SK-N-SH (cell line): ENCODE measurements around the gene CEP152. TPM values are rescaled to one million over a fixed set of nuclear protein-coding genes. Genes with fewer than 3 reads are reported as not detected.

Experiments used
- CTCF ChIA-PET: fragments of 300-600, 350-600 bp; formaldehyde crosslinking; extraction: SDS; loops from one replicate; lab custom pipeline; 2021; lab: Yijun Ruan, JAX
- POLR2A ChIA-PET: fragments of 350-600 bp; sonication (Branson Sonifier 250); formaldehyde crosslinking; extraction: SDS; loops from one replicate; lab custom pipeline; 2020; ENCODE audit warnings: antibody characterized with exemption, inconsistent platforms; lab: Yijun Ruan, JAX
- DNase-seq: peaks from one replicate; pipeline ENCODE4 v3.0.0; 2012
- H2AFZ ChIP-seq: fragments of 200-600 bp; sonication (generic); 2 replicates; pipeline ENCODE4 v1.8.1; 2016; ENCODE audit warnings: antibody characterized with exemption, mild to moderate bottlenecking, low read depth
- H3F3A ChIP-seq: fragments of 200-600 bp; sonication (generic); replicated peaks from 2 replicates; pipeline ENCODE3; 2016; ENCODE audit warnings: antibody characterized with exemption, mild to moderate bottlenecking; ENCODE audit not compliant: insufficient read depth
- H3K27ac ChIP-seq, 2 experiments: fragments of 200-500 bp in 1 of 2; fragments of 200-600 bp in 1 of 2; sonication (Bioruptor generic) in 1 of 2; sonication (generic), shearing (Covaris generic) in 1 of 2; 2 replicates each; pipeline versions ENCODE4 v1.5.1 to v1.6.1; 2014 to 2016; ENCODE audit warnings: low read depth in 2 of 2, inconsistent platforms in 1 of 2, low read length in 1 of 2, mild to moderate bottlenecking in 1 of 2, mixed read lengths in 1 of 2
- H3K27me3 ChIP-seq: fragments of 200-600 bp; sonication (generic), shearing (Covaris generic); 2 replicates; pipeline ENCODE4 v1.6.1; 2016; ENCODE audit warnings: mixed run types; ENCODE audit not compliant: insufficient read depth
- H3K36me3 ChIP-seq, 2 experiments: fragments of 200-500 bp in 1 of 2; fragments of 200-600 bp in 1 of 2; sonication (Bioruptor generic) in 1 of 2; sonication (generic) in 1 of 2; replicated peaks in 1 of 2; 2 replicates each; pipeline versions ENCODE3 to v1.5.1; 2014 to 2016; ENCODE audit warnings: low read length in 1 of 2, mild to moderate bottlenecking in 1 of 2; ENCODE audit not compliant: insufficient read depth in 2 of 2, control insufficient read depth in 1 of 2
- H3K4me1 ChIP-seq, 2 experiments: fragments of 200-500 bp in 1 of 2; fragments of 200-600 bp in 1 of 2; sonication (Bioruptor generic) in 1 of 2; sonication (generic), shearing (Covaris generic) in 1 of 2; 2 replicates each; pipeline versions ENCODE4 v1.5.1 to v1.6.1; 2014 to 2016; ENCODE audit warnings: low read depth in 1 of 2, low read length in 1 of 2, mixed run types in 1 of 2; ENCODE audit not compliant: insufficient read depth in 2 of 2, control insufficient read depth in 1 of 2
- H3K4me2 ChIP-seq: fragments of 200-600 bp; sonication (generic), shearing (Covaris generic); 2 replicates; pipeline ENCODE4 v1.6.1; 2017; ENCODE audit warnings: mixed run types
- H3K4me3 ChIP-seq, 2 experiments: fragments of 200-500 bp in 1 of 2; fragments of 200-600 bp in 1 of 2; sonication (Bioruptor generic) in 1 of 2; sonication (generic), shearing (Covaris generic) in 1 of 2; 2 replicates each; pipeline versions ENCODE4 v1.5.1 to v1.8.1; 2014 to 2016; ENCODE audit warnings: low read depth in 2 of 2, inconsistent platforms in 1 of 2, low read length in 1 of 2, mild to moderate bottlenecking in 1 of 2, mixed read lengths in 1 of 2, moderate library complexity in 1 of 2
- H3K79me2 ChIP-seq: fragments of 200-600 bp; sonication (generic); 2 replicates; pipeline ENCODE4 v1.8.1; 2017; ENCODE audit warnings: mild to moderate bottlenecking; ENCODE audit not compliant: insufficient read depth
- H3K9ac ChIP-seq: fragments of 200-600 bp; sonication (generic); 2 replicates; pipeline ENCODE4 v1.6.1; 2017; ENCODE audit warnings: mixed run types
- H3K9me2 ChIP-seq: fragments of 200-600 bp; sonication (generic); 2 replicates; pipeline ENCODE4 v1.6.1; 2017; ENCODE audit warnings: mixed run types
- H3K9me3 ChIP-seq: fragments of 200-600 bp; sonication (generic); 2 replicates; pipeline ENCODE4 v1.6.1; 2017; ENCODE audit warnings: mixed run types, mild to moderate bottlenecking, moderate library complexity
- H4K20me1 ChIP-seq: fragments of 200-600 bp; sonication (generic); 2 replicates; pipeline ENCODE4 v1.6.1; 2017; ENCODE audit warnings: mild to moderate bottlenecking, mixed run types; ENCODE audit not compliant: insufficient read depth
- CTCF ChIP-seq: fragments of 200-600 bp; sonication (generic); IDR thresholded peaks from 2 replicates; pipeline ENCODE4 v1.6.1; 2017; ENCODE audit warnings: antibody characterized with exemption, mild to moderate bottlenecking, moderate library complexity
- EP300 ChIP-seq, 2 experiments: IDR thresholded peaks; 2 replicates each; pipeline versions ENCODE4 v1.4.0 to v1.6.1; 2012; ENCODE audit warnings: borderline replicate concordance in 1 of 2, low read depth in 1 of 2, low read length in 1 of 2
- EZH2phosphoT487 ChIP-seq: fragments of 200-600 bp; sonication (generic); IDR thresholded peaks from 2 replicates; pipeline ENCODE4 v1.6.1; 2017; ENCODE audit warnings: low read depth, mixed run types, mild to moderate bottlenecking, antibody characterized with exemption, moderate library complexity, borderline replicate concordance
- FOXM1 ChIP-seq: IDR thresholded peaks from 2 replicates; pipeline ENCODE4 v1.4.0; 2012; ENCODE audit warnings: low read depth, mild to moderate bottlenecking
- GATA2 ChIP-seq: sonication (generic); formaldehyde crosslinking; IDR thresholded peaks from 2 replicates; pipeline ENCODE4 v1.5.0; 2020; ENCODE audit warnings: mild to moderate bottlenecking, missing genetic modification reagents
- JUND ChIP-seq: IDR thresholded peaks from 2 replicates; pipeline ENCODE4 v1.4.0; 2012
- MAX ChIP-seq: IDR thresholded peaks from 2 replicates; pipeline ENCODE4 v1.4.0; 2012; ENCODE audit warnings: low read depth
- MEF2A ChIP-seq: IDR thresholded peaks from 2 replicates; pipeline ENCODE4 v1.4.0; 2012; ENCODE audit warnings: low read depth, borderline replicate concordance
- NRF1 ChIP-seq: IDR thresholded peaks from 2 replicates; pipeline ENCODE4 v1.6.1; 2012; ENCODE audit warnings: low read depth, mild to moderate bottlenecking, low read length
- PBX3 ChIP-seq: IDR thresholded peaks from 2 replicates; pipeline ENCODE4; 2012
- RAD21 ChIP-seq: IDR thresholded peaks from 2 replicates; pipeline ENCODE4 v1.6.1; 2012; ENCODE audit warnings: mild to moderate bottlenecking, low read length
- REST ChIP-seq: IDR thresholded peaks from 2 replicates; pipeline ENCODE4 v1.6.1; 2012; ENCODE audit warnings: mild to moderate bottlenecking, low read depth, low read length, moderate library complexity
- RFX5 ChIP-seq: IDR thresholded peaks from 2 replicates; pipeline ENCODE4 v1.6.1; 2012; ENCODE audit warnings: mild to moderate bottlenecking, improper control_type of control experiment, low read length
- SIN3A ChIP-seq: IDR thresholded peaks from 2 replicates; pipeline ENCODE4 v1.6.1; 2012; ENCODE audit warnings: low read depth, mild to moderate bottlenecking, low read length, moderate library complexity, borderline replicate concordance
- SMC3 ChIP-seq: IDR thresholded peaks from 2 replicates; pipeline ENCODE4 v1.6.1; 2012; ENCODE audit warnings: low read depth, low read length, improper control_type of control experiment
- TAF1 ChIP-seq: IDR thresholded peaks from 2 replicates; pipeline ENCODE4 v1.6.1; 2012; ENCODE audit warnings: low read depth, mild to moderate bottlenecking, low read length, moderate library complexity, borderline replicate concordance
- TCF12 ChIP-seq: IDR thresholded peaks from 2 replicates; pipeline ENCODE4 v1.4.0; 2012
- USF1 ChIP-seq: IDR thresholded peaks from 2 replicates; pipeline ENCODE4 v1.4.0; 2012; ENCODE audit warnings: low read depth, borderline replicate concordance
- ZBTB33 ChIP-seq: IDR thresholded peaks from 2 replicates; pipeline ENCODE4 v1.4.0; 2012; ENCODE audit warnings: low read depth, borderline replicate concordance
- WGBS: methylation state at CpG from one replicate; pipeline ENCODE4 v1.1.6; 2017; ENCODE audit warnings: low lambda C conversion rate; 5-methylcytosine and 5-hydroxymethylcytosine counted together
- polyA plus RNA-seq, 3 experiments: library from polyadenylated mRNA; depleted of rRNA; stranded (reverse); fragments of >200 nt; gene quantifications; 2 replicates each; pipeline ENCODE4 v1.2.3, GENCODE V29; 2012

The CEP152 gene
- polyA plus RNA-seq, 1 of the 3 experiments (the other 2 are of a cell fraction) = 0.71 TPM

- H3K27ac ChIP-seq = no peak overlapping the region
- no peak overlapping the region for H2AFZ ChIP-seq
- TF ChIP-seq SMC3 (no peak), EZH2phosphoT487 (no peak), JUND (no peak), NRF1 (no peak)
- no peaks in the 10 kb centered on the region for H3K79me2 ChIP-seq
- no peak for DNase-seq
- ChIA-PET CTCF (interaction anchor here (1.4 kb wide), 1 partner anchor 18 kb away, joined by 3 read pairs; no protein-coding TSS in a partner anchor), POLR2A (no interaction called here)
- H3K27me3 ChIP-seq = no peaks in the 10 kb centered on the region
- H3F3A ChIP-seq = no peaks in the 10 kb centered on the region
- H3K4me1 ChIP-seq = no peaks in the 10 kb centered on the region; a peak in 1 of 4 replicates
- H3K9ac ChIP-seq = no peak overlapping the region
- no peak overlapping the region for H3K4me2 ChIP-seq
- H3K4me3 ChIP-seq = no peak overlapping the region
- no peaks in the 10 kb centered on the region for H3K9me3 ChIP-seq
- H4K20me1 ChIP-seq = no peaks in the 10 kb centered on the region
- no peaks in the 10 kb centered on the region for H3K9me2 ChIP-seq
- H3K36me3 ChIP-seq = peaks cover 29 to 41% of the 10 kb centered on the region in 2 experiments
- 100% methylated on average over 1 of the region's 1 CpG for WGBS
These were observed 53.2 kb downstream of the CEP152 start for GRCh38 chr15:48757661-48758060.

- Histone ChIP-seq H3K79me2 (no peaks in the 10 kb centered on the region), H3K4me3 (no peak overlapping the region), H3K9me3 (no peaks in the 10 kb centered on the region), H3K36me3 (peaks cover 12 to 37% of the 10 kb centered on the region in 2 experiments), H4K20me1 (no peaks in the 10 kb centered on the region), H3K9me2 (no peaks in the 10 kb centered on the region), H3K27ac (no peak overlapping the region), H3K9ac (no peak overlapping the region), H3K4me1 (no peaks in the 10 kb centered on the region), H3F3A (no peaks in the 10 kb centered on the region), H3K4me2 (no peak overlapping the region), H2AFZ (no peak overlapping the region), H3K27me3 (no peaks in the 10 kb centered on the region)
- no peak for DNase-seq
- POLR2A ChIA-PET = no interaction called here
- WGBS = 96% methylated on average over 3 of the region's 3 CpGs
- CTCF ChIA-PET = no interaction called here
- TF ChIP-seq FOXM1 (no peak), EP300 (IDR thresholded peaks at IDR 0.05; ENCODE audit: borderline replicate concordance in 1 of 2, low read depth in 1 of 2, low read length in 1 of 2) (no peak), RAD21 (no peak), SMC3 (no peak), CTCF (no peak), REST (no peak), MAX (no peak), TCF12 (no peak), ZBTB33 (no peak), GATA2 (CRISPR knock-in tag) (no peak), PBX3 (no peak), NRF1 (no peak), TAF1 (no peak), JUND (no peak), MEF2A (no peak), USF1 (no peak), SIN3A (no peak), RFX5 (no peak)
These were observed 56.9 kb downstream of the CEP152 start for GRCh38 chr15:48754011-48754410.
